ENCODE measurements around the gene ITPRID1. TPM values are rescaled to one million over a fixed set of nuclear protein-coding genes. Genes with fewer than 3 reads are reported as not detected.

The ITPRID1 gene
- total and polyA plus RNA-seq, 2 of the 8 experiments (the other 6 are each of a cell fraction or from before 2014, with no cell fraction given) = 0.09 to 0.47 TPM

- peaks cover 7% of the 10 kb centered on the region in 2 experiments; a peak in 3 of 4 replicates for H3K9me3 ChIP-seq (ENCODE audit: insufficient read depth in 2 of 2, low read depth in 1 of 2, low read length in 1 of 2)
- no peak overlapping the region for H4K8ac ChIP-seq (ENCODE audit: extremely low read depth, insufficient read depth, low read length)
- H3K56ac ChIP-seq (replicated peaks; ENCODE audit: insufficient read length, low read depth, low read length) = no peak overlapping the region
- no peak for FAIRE-seq
- CTCF ChIA-PET (ENCODE audit: partially characterized antibody) = no interaction called here
- no peak overlapping the region for H3K23ac ChIP-seq (ENCODE audit: insufficient read length)
- H3K9ac ChIP-seq (replicated peaks in 1 of 4; ENCODE audit: extremely low read depth in 1 of 4, low read depth in 3 of 4, low read length in 3 of 4) = no peak overlapping the region
- POLR2A ChIA-PET (ENCODE audit: partially characterized antibody) = no interaction called here
- no peaks in the 10 kb centered on the region; a peak in 1 of 8 replicates for H3K36me3 ChIP-seq (ENCODE audit: control insufficient read depth in 2 of 4, insufficient read depth in 4 of 4, low read length in 3 of 4)
- no peaks in the 10 kb centered on the region for H3K79me2 ChIP-seq (ENCODE audit: control insufficient read depth in 1 of 2, insufficient read depth in 2 of 2, low read length in 2 of 2)
- no peak overlapping the region for H3K4ac ChIP-seq (replicated peaks; ENCODE audit: insufficient read length, low read depth, low read length)
- no peak for TF ChIP-seq TEAD4 (IDR thresholded peaks at IDR 0.05; ENCODE audit: low read depth, low read length)
- TF ChIP-seq BACH1 (IDR thresholded peaks at IDR 0.05; ENCODE audit: low read length) = no peak
- no peak for TF ChIP-seq E2F6 (IDR thresholded peaks at IDR 0.05)
- TF ChIP-seq MAX (IDR thresholded peaks at IDR 0.05) = no peak
- TF ChIP-seq TCF12 (IDR thresholded peaks at IDR 0.05; ENCODE audit: low read depth, low read length) = no peak
- no peak for TF ChIP-seq JUN (IDR thresholded peaks at IDR 0.05; ENCODE audit: low read depth, low read length)
- TF ChIP-seq, protein P1, sequence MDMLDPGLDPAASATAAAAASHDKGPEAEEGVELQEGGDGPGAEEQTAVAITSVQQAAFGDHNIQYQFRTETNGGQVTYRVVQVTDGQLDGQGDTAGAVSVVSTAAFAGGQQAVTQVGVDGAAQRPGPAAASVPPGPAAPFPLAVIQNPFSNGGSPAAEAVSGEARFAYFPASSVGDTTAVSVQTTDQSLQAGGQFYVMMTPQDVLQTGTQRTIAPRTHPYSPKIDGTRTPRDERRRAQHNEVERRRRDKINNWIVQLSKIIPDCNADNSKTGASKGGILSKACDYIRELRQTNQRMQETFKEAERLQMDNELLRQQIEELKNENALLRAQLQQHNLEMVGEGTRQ (IDR thresholded peaks at IDR 0.05; ENCODE audit: low read length) = no peak
- no peak for TF ChIP-seq RXRA (IDR thresholded peaks at IDR 0.05; ENCODE audit: insufficient read depth, low read depth, low read length)
- TF ChIP-seq RAD21 (IDR thresholded peaks at IDR 0.05 in 1 of 2, conservative IDR thresholded peaks at IDR 0.05 in 1 of 2; ENCODE audit: low read depth in 2 of 2, low read length in 2 of 2) = no peak
- no peak overlapping the region for H3K14ac ChIP-seq (ENCODE audit: insufficient read length)
- H2BK5ac ChIP-seq (ENCODE audit: low read depth, low read length) = no peak overlapping the region
- H3K27me3 ChIP-seq (replicated peaks in 1 of 4; ENCODE audit: control insufficient read depth in 3 of 4, extremely low read depth in 1 of 4, insufficient read depth in 3 of 4, low read length in 3 of 4) = no peaks in the 10 kb centered on the region
- no peak overlapping the region for H2AFZ ChIP-seq (ENCODE audit: low read length)
- no peaks in the 10 kb centered on the region for H4K20me1 ChIP-seq (replicated peaks in 1 of 2; ENCODE audit: control insufficient read depth in 1 of 2, insufficient read depth in 2 of 2, low read length in 2 of 2)
- no peak overlapping the region for H2BK15ac ChIP-seq (ENCODE audit: low read length)
- no peak for DNase-seq (ENCODE audit: low read depth in 1 of 2, low spot score in 2 of 2)
- H4K5ac ChIP-seq (ENCODE audit: insufficient read length, low read depth, low read length) = no peak overlapping the region
- H2AK5ac ChIP-seq (ENCODE audit: low read depth, low read length) = no peak overlapping the region
- no peak overlapping the region for H2BK20ac ChIP-seq (ENCODE audit: low read length)
- no peak overlapping the region for H2BK120ac ChIP-seq (replicated peaks; ENCODE audit: low read depth, low read length)
- H2BK12ac ChIP-seq (ENCODE audit: low read depth, low read length) = no peak overlapping the region
- H3K4me3 ChIP-seq (ENCODE audit: extremely low read depth in 1 of 4, insufficient read depth in 2 of 4, low read depth in 3 of 4, low read length in 4 of 4) = no peak overlapping the region
- H3K23me2 ChIP-seq (ENCODE audit: low read depth, low read length) = no peaks in the 10 kb centered on the region
- no peak overlapping the region for H3K27ac ChIP-seq (ENCODE audit: low read depth, low read length)
- no peak overlapping the region for H3K4me2 ChIP-seq (ENCODE audit: insufficient read depth in 1 of 2, low read depth in 2 of 2, low read length in 2 of 2)
- H3K4me1 ChIP-seq (replicated peaks in 1 of 4; ENCODE audit: control insufficient read depth in 3 of 4, insufficient read depth in 4 of 4, low read length in 3 of 4) = no peaks in the 10 kb centered on the region
- H3K18ac ChIP-seq (ENCODE audit: extremely low read depth, low read length) = no peak overlapping the region
- no peak overlapping the region for H4K91ac ChIP-seq (replicated peaks; ENCODE audit: insufficient read length, low read length)
- WGBS, 2 experiments (ENCODE audit: extremely low coverage in 1 of 2, insufficient coverage in 1 of 2, insufficient read length in 1 of 2, insufficient replicate concordance in 2 of 2, low coverage in 1 of 2, low lambda C conversion rate in 2 of 2, missing lambda C conversion rate in 1 of 2) = 86% methylated on average over 4 of the region's 4 CpGs; no CpG with 5 or more reads in 1 of the 2 experiments
- H3K79me1 ChIP-seq (ENCODE audit: low read depth, low read length) = no peaks in the 10 kb centered on the region
Measured at GRCh38 chr7:31518766-31519165, 4.9 kb downstream of the ITPRID1 start.
